WI38 (cell line): ENCODE data around the gene NOP53.
"Not testable (repeated sequence)": the region's sequence is repeated elsewhere in the genome, so short reads cannot be mapped to it uniquely, and the experiment has no call there.

Experiments
- H3K4me3 ChIP-seq: 2 replicates; pipeline ENCODE4 v1.5.1; 2011; ENCODE audit warnings: low read depth, mild to moderate bottlenecking, control low read depth, low read length
- CTCF ChIP-seq: IDR thresholded peaks from 2 replicates; pipeline ENCODE4 v1.5.1; 2012; ENCODE audit warnings: low read depth, mild to moderate bottlenecking, control low read depth, low read length

The NOP53 gene

GRCh38 chr19:47720669-47721422, 24.5 kb upstream of the NOP53 start:
- no peak for TF ChIP-seq CTCF
- H3K4me3 ChIP-seq = no peak overlapping the region

GRCh38 chr19:47723581-47723940, 21.8 kb upstream of the NOP53 start:
- no peak for TF ChIP-seq CTCF
- H3K4me3 ChIP-seq = no peak overlapping the region

GRCh38 chr19:47725759-47726401, 19.5 kb upstream of the NOP53 start:
- H3K4me3 ChIP-seq = no peak overlapping the region
- no peak for TF ChIP-seq CTCF

- no peak for TF ChIP-seq CTCF
- H3K4me3 ChIP-seq = no peak overlapping the region
These were observed 18.9 kb upstream of the NOP53 start for GRCh38 chr19:47726467-47726866.

- not testable (repeated sequence) for H3K4me3 ChIP-seq
These were observed 17.1 kb upstream of the NOP53 start for GRCh38 chr19:47728295-47728694.

GRCh38 chr19:47729468-47729798, 15.9 kb upstream of the NOP53 start:
- no peak overlapping the region for H3K4me3 ChIP-seq
- TF ChIP-seq CTCF = no peak

GRCh38 chr19:47729799-47730520, 15.4 kb upstream of the NOP53 start:
- H3K4me3 ChIP-seq = no peak overlapping the region
- TF ChIP-seq CTCF = no peak
